Duodenal mucosa (tissue), 2 donors: Measurements from ENCODE around the gene POLD2.

Experiments
- H3K27ac ChIP-seq: one replicate; pipeline ENCODE4 v1.7.0; 2013; ENCODE audit warnings: low read depth, low read length
- H3K27me3 ChIP-seq, 2 donors: one replicate each; pipeline ENCODE4 v1.7.0; 2013; ENCODE audit warnings: low read length in 2 of 2, control low read depth in 1 of 2; ENCODE audit not compliant: insufficient read depth in 2 of 2, control insufficient read depth in 1 of 2
- H3K36me3 ChIP-seq, 2 donors: one replicate each; pipeline ENCODE4 v1.7.0; 2013; ENCODE audit warnings: low read length in 2 of 2, control low read depth in 1 of 2; ENCODE audit not compliant: insufficient read depth in 2 of 2, control insufficient read depth in 1 of 2
- H3K4me1 ChIP-seq, 2 donors: one replicate each; pipeline ENCODE4 v1.7.0; 2013; ENCODE audit warnings: low read length in 2 of 2, control low read depth in 1 of 2; ENCODE audit not compliant: insufficient read depth in 2 of 2, control insufficient read depth in 1 of 2
- H3K4me3 ChIP-seq, 2 donors: one replicate each; pipeline ENCODE4 v1.7.0; 2013; ENCODE audit warnings: low read length in 2 of 2, low read depth in 1 of 2
- H3K9ac ChIP-seq, 2 donors: one replicate each; pipeline ENCODE4 v1.7.0; 2013; ENCODE audit warnings: low read length in 2 of 2, low read depth in 1 of 2
- H3K9me3 ChIP-seq, 2 donors: one replicate each; pipeline ENCODE4 v1.7.0; 2013; ENCODE audit warnings: low read length in 2 of 2, control low read depth in 1 of 2; ENCODE audit not compliant: control insufficient read depth in 1 of 2

POLD2 gene

DNA sequence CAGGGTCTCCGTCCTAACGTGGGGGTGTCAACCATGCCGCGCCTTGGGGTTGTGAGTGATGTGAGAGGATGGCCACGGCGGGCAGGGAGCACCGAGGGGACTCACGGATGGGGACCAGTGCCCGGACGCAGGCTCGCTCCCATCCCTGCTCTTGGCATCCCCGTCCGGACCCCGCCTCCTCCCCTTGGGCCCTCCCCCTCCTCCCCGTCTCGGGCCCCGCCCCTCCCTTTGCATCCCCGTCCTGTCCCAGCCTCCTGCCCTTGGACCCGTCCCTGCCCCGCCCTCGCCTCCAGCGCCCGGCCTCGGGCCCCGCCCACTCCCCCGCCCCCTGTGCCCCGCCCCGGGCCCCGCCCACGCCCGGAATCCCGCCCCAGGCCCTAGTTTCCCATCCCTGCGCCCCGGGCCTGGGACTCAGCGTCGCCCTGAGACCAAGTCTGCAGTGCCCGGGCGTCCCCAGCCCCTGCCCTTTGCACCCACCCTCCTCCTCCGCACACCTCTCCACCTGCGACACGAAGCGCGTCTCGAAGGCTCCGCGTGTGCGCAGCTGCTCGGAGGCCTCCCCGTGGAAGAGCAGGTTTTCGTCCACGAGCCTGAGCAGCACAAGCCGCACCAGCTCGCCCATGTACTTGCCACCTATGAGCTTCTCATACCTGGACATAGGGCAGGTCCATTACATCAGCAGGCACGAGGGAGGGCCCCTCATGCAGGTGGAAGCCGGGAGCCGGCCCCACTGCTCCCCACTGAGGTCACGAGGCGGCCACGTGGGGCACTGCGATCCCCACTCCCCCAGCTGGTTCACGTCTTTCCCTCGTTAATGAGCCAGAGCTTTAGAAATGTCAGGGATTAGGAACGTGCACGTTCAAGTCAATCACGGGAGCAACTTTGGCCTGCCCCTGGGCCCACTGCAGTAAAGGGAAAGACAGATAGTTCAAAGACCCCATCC is 22.9 kb upstream of the POLD2 start:
- H3K4me3 ChIP-seq: peak overlapping the region; percentile 45 to 60
- H3K27ac ChIP-seq: no peak overlapping the region

DNA sequence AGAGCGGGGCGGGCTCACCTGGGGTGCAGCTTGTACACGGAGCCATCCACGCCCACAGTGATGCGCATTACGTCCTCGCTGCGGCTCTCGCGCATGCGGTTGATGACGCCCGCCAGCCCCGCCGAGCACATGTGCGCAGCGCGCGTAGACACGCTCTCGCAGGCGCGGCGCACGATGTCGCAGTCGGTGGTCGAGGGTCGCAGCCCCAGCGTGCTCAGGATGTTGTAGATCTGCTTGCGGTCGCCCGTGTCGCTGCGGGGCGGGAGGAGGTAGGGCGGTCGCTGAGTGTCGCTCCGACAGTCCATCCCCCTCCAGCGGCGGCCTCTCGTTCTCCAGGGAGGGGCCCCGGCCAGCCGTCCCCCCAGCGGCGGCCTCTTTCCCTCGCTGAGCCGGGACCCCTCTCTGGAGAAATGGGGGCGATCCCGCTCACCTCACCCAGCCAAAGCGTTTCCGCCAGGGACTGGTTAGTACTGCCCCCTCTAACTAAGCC is 22.2 kb upstream of the POLD2 start:
- Histone ChIP-seq H3K36me3 (no peaks in the 10 kb centered on the region), H3K27ac (no peak overlapping the region), H3K9ac (no peak overlapping the region), H3K4me1 (peaks cover 0 to 13% of the 10 kb centered on the region in 2 donors), H3K9me3 (no peaks in the 10 kb centered on the region), H3K27me3 (no peaks in the 10 kb centered on the region), H3K4me3 (peak overlapping the region; percentile 34 to 57)

More for the DNA sequence above, 22.9 kb upstream of the POLD2 start:
- H3K9me3 ChIP-seq: no peaks in the 10 kb centered on the region
- no peaks in the 10 kb centered on the region for H3K36me3 ChIP-seq
- no peaks in the 10 kb centered on the region for H3K27me3 ChIP-seq
- H3K9ac ChIP-seq: peak overlapping the region; percentile 15 to 32
- peaks cover 0 to 13% of the 10 kb centered on the region in 2 donors for H3K4me1 ChIP-seq

DNA sequence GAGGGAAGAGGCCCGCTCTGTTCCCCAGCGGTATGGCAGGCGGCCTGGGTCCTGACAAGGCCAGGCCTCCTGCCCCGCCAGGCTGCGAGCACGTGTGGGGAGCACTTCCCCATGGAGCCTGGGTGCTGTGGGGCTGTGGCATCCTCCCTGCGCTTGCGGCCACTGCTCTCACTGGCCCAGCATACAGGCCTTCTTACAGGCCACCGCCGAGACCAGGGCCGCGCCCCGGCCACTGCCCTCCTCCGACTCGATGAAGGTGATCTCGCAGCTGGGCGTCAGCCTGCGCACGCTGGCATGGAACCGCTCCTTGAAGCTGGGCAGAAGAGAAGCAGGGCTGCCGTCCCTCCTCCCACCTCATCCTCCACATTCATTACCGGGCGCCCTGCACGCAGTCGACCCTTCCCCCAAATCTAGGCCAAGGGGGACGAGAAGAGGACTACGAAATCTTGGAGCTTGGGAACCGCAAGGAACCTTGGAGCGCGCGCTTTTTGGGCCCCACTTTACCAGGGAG is 21.7 kb upstream of the POLD2 start:
- Histone ChIP-seq H3K4me3 (no peak overlapping the region), H3K27ac (no peak overlapping the region), H3K9me3 (no peaks in the 10 kb centered on the region), H3K36me3 (no peaks in the 10 kb centered on the region), H3K4me1 (peaks cover 0 to 13% of the 10 kb centered on the region in 2 donors), H3K9ac (no peak overlapping the region), H3K27me3 (no peaks in the 10 kb centered on the region)

DNA sequence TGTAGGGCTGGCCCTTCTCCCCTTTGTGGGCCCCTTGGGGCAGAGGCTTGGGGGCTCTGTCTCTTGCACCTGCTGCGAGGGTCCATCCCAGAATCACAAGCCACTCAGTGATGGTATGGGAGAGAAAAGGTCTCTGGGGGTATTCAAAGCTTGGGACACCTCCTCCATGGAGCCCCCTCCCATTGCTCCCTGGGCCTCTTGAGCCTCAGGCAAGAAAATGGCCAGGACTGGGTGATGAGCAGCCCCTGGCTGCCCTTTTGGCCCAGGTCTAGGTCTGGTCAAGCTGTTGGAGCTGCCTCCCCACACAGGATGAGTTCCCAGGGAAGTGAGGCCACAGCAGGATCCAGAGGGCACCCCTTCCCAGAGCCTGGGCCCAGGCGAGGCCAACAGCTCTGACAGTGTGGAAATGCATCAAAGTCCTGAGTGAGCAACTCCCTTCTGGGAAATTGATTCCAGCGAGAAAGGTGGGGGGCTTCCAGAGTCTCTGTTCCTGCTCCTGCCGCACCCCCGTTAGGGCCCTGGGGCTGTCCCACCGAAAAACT is 21.1 kb upstream of the POLD2 start:
- no peaks in the 10 kb centered on the region for H3K9me3 ChIP-seq
- no peak overlapping the region for H3K9ac ChIP-seq
- H3K27me3 ChIP-seq: no peaks in the 10 kb centered on the region
- no peak overlapping the region for H3K4me3 ChIP-seq
- H3K36me3 ChIP-seq: no peaks in the 10 kb centered on the region
- H3K27ac ChIP-seq: no peak overlapping the region
- H3K4me1 ChIP-seq: peaks cover 0 to 13% of the 10 kb centered on the region in 2 donors

DNA sequence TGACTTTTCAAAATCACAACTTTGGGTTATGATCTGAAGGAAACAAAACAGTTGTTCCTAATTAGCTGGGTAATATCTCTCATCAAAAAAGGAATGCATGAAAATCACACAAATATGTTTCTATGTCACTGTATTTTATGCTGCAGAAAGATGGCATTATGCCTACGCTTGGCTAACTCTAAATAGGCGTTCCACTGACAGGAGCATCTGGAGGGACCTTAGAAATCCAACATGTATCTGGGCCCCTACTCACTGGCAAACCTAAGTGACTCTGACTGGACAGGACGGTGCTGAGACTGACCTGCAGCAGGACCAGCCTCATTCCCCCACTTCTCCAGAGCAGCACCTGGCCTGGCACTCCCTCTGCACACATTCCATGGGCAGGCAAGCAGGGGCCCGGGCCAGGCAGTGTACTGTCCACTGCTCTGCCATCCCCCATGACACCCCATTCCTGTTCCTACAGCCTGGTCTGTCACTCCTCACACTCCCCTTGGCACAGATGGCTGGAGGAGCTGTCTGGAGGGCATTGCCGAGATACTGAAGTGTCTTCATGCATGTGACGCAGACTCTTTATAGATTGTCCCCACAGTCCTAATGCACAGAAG is 20.4 kb upstream of the POLD2 start:
- no peak overlapping the region for H3K27ac ChIP-seq
- H3K36me3 ChIP-seq: no peaks in the 10 kb centered on the region
- H3K4me1 ChIP-seq: peaks cover 0 to 13% of the 10 kb centered on the region in 2 donors
- H3K27me3 ChIP-seq: no peaks in the 10 kb centered on the region
- no peak overlapping the region for H3K9ac ChIP-seq
- no peak overlapping the region for H3K4me3 ChIP-seq
- H3K9me3 ChIP-seq: no peaks in the 10 kb centered on the region

DNA sequence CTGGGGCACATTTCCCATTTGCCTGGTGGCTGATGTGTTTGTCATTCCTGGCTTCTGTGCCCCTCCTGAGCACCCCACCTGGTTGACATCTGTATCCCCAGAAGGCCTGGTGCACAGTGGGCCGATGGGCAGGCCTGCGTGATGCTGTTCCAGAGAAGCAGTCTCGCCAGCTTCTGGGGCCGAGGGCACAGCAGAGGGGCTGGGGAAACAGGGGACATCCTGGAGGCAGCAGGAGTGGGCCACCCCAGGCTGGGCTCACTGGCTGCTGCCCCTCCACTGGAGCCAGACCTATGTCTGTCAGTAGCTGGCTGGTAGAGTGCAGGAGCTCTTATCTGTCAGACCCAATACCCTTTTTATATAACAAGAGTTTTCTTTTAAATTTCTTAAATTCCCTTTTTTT is 18.7 kb upstream of the POLD2 start:
- Histone ChIP-seq H3K9me3 (no peaks in the 10 kb centered on the region), H3K27ac (no peak overlapping the region), H3K4me1 (peaks cover 0 to 13% of the 10 kb centered on the region in 2 donors), H3K27me3 (no peaks in the 10 kb centered on the region), H3K4me3 (no peak overlapping the region), H3K9ac (no peak overlapping the region), H3K36me3 (no peaks in the 10 kb centered on the region)

DNA sequence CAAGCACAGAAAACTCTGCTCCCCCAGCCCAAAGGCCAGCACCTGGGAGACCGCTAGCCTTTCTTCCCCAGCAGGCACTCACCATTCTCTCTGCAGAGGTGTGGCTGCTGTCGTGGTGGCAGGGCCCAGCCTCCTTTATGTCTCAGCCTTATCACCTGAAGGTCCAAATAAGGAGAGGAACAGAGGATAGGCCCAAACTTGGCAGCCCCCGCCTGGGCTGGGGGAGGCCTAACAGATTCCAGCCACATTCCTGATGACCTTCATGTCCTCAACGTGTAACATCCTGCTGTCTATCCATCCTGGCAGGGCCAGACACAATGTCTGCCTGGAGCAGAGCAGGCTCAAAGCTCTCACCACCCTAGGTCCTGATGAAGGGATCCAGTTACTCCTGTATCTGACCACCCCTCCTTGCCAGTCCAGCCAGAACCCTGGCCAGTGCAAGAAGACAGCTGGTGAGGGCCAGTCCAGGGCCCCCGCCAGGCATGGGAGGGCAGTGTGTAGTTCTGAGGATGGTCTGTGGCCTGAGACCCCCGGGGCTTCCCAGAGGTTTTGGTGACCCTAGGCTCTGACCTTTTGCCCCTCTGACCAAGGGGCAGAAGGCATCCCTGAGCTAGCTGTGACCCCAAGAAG is 18.0 kb upstream of the POLD2 start, which contains the start of gene MYL7:
MYL7 (minus strand) TSS at position 112 of the 630 bp plus-strand sequence; CDS start at position 85, 27 bp downstream.
- no peak within 1 kb of the TSS for H3K4me3 ChIP-seq
- H3K9ac ChIP-seq: no peak within 1 kb of the TSS
- H3K36me3 ChIP-seq: no peaks in the 10 kb centered on the region
- no peaks in the 10 kb centered on the region for H3K9me3 ChIP-seq
- H3K4me1 ChIP-seq: peaks cover 0 to 6% of the 10 kb centered on the region in 2 donors
- no peak within 1 kb of the TSS for H3K27ac ChIP-seq
- no peaks in the 10 kb centered on the region for H3K27me3 ChIP-seq

DNA sequence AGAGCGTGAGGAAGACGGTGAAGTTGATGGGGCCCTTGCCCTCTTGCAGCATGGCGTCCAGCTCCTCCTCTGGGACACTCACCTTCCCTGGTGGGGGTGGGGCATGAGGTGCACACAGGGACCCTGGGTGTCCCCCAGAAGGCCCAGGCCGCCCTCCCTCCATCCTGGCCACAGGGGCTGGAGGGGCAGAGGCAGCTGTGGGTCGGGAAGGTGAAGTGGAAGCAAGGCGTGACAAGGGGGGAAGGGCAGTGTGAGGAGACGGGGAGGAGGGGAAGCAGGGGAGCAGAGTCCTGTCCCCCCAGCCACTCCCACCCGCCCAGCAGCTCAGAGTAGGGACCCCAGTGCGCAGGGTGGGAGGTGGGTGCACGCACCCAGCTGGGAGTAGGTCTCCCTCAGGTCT is 17.0 kb upstream of the POLD2 start:
- H3K4me1 ChIP-seq: no peaks in the 10 kb centered on the region
- no peaks in the 10 kb centered on the region for H3K9me3 ChIP-seq
- no peak overlapping the region for H3K27ac ChIP-seq
- H3K9ac ChIP-seq: no peak overlapping the region
- no peak overlapping the region for H3K4me3 ChIP-seq
- no peaks in the 10 kb centered on the region for H3K27me3 ChIP-seq
- no peaks in the 10 kb centered on the region for H3K36me3 ChIP-seq

DNA sequence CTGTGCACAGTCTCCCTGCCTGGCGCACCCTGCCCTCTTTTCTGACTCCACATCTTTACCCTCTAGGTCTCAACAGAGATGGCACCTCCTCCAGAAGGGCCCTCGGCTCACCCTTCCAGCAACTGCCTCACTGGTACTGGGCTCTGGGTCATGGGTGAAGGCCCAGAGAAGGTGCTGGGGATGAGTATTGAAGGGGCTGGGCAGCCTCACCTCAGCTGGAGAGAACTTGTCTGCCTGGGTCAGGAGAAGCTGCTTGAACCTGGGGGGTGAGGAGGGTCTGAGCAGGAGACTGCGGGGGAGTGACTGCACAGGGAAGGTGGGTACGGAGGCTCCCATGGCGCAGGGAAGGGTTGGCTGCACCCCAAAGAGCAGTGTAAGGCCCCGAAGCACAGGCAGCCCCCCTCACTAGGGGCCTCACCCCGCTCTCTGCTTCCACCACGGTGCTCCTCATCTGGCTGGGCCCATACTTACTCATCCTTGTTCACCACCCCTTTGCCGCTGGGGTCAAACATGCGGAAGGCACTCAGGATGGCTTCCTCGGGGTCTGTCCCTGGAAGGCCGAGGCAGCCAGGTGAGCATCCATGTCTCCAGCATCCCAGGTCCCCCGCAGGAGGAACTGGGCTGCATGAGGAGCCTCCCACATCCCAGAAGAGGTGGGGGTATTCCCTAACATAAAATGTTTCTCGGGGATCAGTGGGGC is 16.1 kb upstream of the POLD2 start:
- H3K27me3 ChIP-seq: no peaks in the 10 kb centered on the region
- no peak overlapping the region for H3K9ac ChIP-seq
- no peak overlapping the region for H3K27ac ChIP-seq
- no peak overlapping the region for H3K4me3 ChIP-seq
- H3K4me1 ChIP-seq: no peaks in the 10 kb centered on the region
- no peaks in the 10 kb centered on the region for H3K9me3 ChIP-seq
- H3K36me3 ChIP-seq: no peaks in the 10 kb centered on the region
